Stomach smooth muscle (tissue), 2 donors: ENCODE data around the gene KLHL3.

Source experiments
- H3K27ac ChIP-seq: one replicate; pipeline ENCODE4 v1.7.0; 2013; ENCODE audit warnings: mild to moderate bottlenecking, low read length, inconsistent platforms
- H3K27me3 ChIP-seq, 2 donors: one replicate each; pipeline ENCODE4 v1.7.0; 2013; ENCODE audit warnings: low read length in 2 of 2; ENCODE audit not compliant: insufficient read depth in 2 of 2, control insufficient read depth in 1 of 2
- H3K36me3 ChIP-seq, 2 donors: one replicate each; pipeline ENCODE4 v1.7.0; 2013; ENCODE audit warnings: low read length in 2 of 2; ENCODE audit not compliant: control insufficient read depth in 2 of 2, insufficient read depth in 2 of 2
- H3K4me1 ChIP-seq: one replicate; pipeline ENCODE4 v1.7.0; 2013; ENCODE audit warnings: low read length; ENCODE audit not compliant: control insufficient read depth, insufficient read depth
- H3K4me3 ChIP-seq, 2 donors: one replicate each; pipeline ENCODE4 v1.7.0; 2013; ENCODE audit warnings: low read length in 2 of 2
- H3K9ac ChIP-seq, 2 donors: one replicate each; pipeline ENCODE4 v1.7.0; 2013; ENCODE audit warnings: low read length in 2 of 2, mild to moderate bottlenecking in 1 of 2
- H3K9me3 ChIP-seq, 2 donors: one replicate each; pipeline ENCODE4 v1.7.0; 2013; ENCODE audit warnings: low read length in 2 of 2; ENCODE audit not compliant: control insufficient read depth in 2 of 2
- donor health status: healthy.
- donor health status: Pancreatic carcinoma.

The KLHL3 gene

GRCh38 chr5:137610598-137610997 is 125.3 kb downstream of the KLHL3 start:
- H3K36me3 ChIP-seq: no peaks in the 10 kb centered on the region
- H3K4me1 ChIP-seq: no peaks in the 10 kb centered on the region
- no peak overlapping the region for H3K27ac ChIP-seq
- H3K4me3 ChIP-seq: no peak overlapping the region
- H3K27me3 ChIP-seq: peaks cover 7 to 9% of the 10 kb centered on the region in 2 donors
- H3K9me3 ChIP-seq: no peaks in the 10 kb centered on the region
- H3K9ac ChIP-seq: no peak overlapping the region

- Histone ChIP-seq H3K27me3 (peaks cover 7 to 9% of the 10 kb centered on the region in 2 donors), H3K27ac (no peak overlapping the region), H3K9me3 (no peaks in the 10 kb centered on the region), H3K9ac (no peak overlapping the region), H3K4me3 (no peak overlapping the region), H3K4me1 (no peaks in the 10 kb centered on the region), H3K36me3 (no peaks in the 10 kb centered on the region)
These were observed 126.8 kb downstream of the KLHL3 start for GRCh38 chr5:137609127-137609526.

GRCh38 chr5:137607771-137608170 is 128.1 kb downstream of the KLHL3 start:
- peaks cover 9% of the 10 kb centered on the region in 2 donors for H3K27me3 ChIP-seq
- H3K9ac ChIP-seq: no peak overlapping the region
- H3K27ac ChIP-seq: no peak overlapping the region
- no peak overlapping the region for H3K4me3 ChIP-seq
- H3K4me1 ChIP-seq: no peaks in the 10 kb centered on the region
- no peaks in the 10 kb centered on the region for H3K9me3 ChIP-seq
- H3K36me3 ChIP-seq: no peaks in the 10 kb centered on the region

GRCh38 chr5:137606401-137606800 is 129.5 kb downstream of the KLHL3 start:
- Histone ChIP-seq H3K36me3 (no peaks in the 10 kb centered on the region), H3K4me3 (no peak overlapping the region), H3K27ac (no peak overlapping the region)

GRCh38 chr5:137605411-137605810 is 130.5 kb downstream of the KLHL3 start:
- Histone ChIP-seq H3K27ac (no peak overlapping the region), H3K4me3 (no peak overlapping the region), H3K9me3 (no peaks in the 10 kb centered on the region), H3K27me3 (peaks cover 5 to 10% of the 10 kb centered on the region in 2 donors), H3K36me3 (no peaks in the 10 kb centered on the region), H3K9ac (no peak overlapping the region), H3K4me1 (no peaks in the 10 kb centered on the region)

More at GRCh38 chr5:137606401-137606800, 129.5 kb downstream of the KLHL3 start:
- Histone ChIP-seq H3K9ac (no peak overlapping the region), H3K4me1 (no peaks in the 10 kb centered on the region), H3K27me3 (peaks cover 9 to 15% of the 10 kb centered on the region in 2 donors), H3K9me3 (no peaks in the 10 kb centered on the region)

- Histone ChIP-seq H3K27ac (no peak overlapping the region), H3K9ac (no peak overlapping the region), H3K4me3 (no peak overlapping the region), H3K9me3 (no peaks in the 10 kb centered on the region), H3K36me3 (no peaks in the 10 kb centered on the region), H3K4me1 (no peaks in the 10 kb centered on the region), H3K27me3 (peaks cover 5 to 12% of the 10 kb centered on the region in 2 donors)
These were observed 131.4 kb downstream of the KLHL3 start for GRCh38 chr5:137604348-137605095.

GRCh38 chr5:137603891-137604290 is 132.0 kb downstream of the KLHL3 start:
- H3K9me3 ChIP-seq: no peaks in the 10 kb centered on the region
- no peaks in the 10 kb centered on the region for H3K36me3 ChIP-seq
- H3K27me3 ChIP-seq: peaks cover 5 to 12% of the 10 kb centered on the region in 2 donors
- no peak overlapping the region for H3K4me3 ChIP-seq
- no peak overlapping the region for H3K9ac ChIP-seq
- H3K27ac ChIP-seq: no peak overlapping the region
- H3K4me1 ChIP-seq: no peaks in the 10 kb centered on the region

GRCh38 chr5:137603356-137603755 is 132.5 kb downstream of the KLHL3 start:
- no peak overlapping the region for H3K4me3 ChIP-seq
- peaks cover 3 to 12% of the 10 kb centered on the region in 2 donors for H3K27me3 ChIP-seq
- no peaks in the 10 kb centered on the region for H3K4me1 ChIP-seq

GRCh38 chr5:137602721-137603273 is 133.1 kb downstream of the KLHL3 start:
- Histone ChIP-seq H3K4me3 (no peak overlapping the region), H3K27me3 (peaks cover 0 to 10% of the 10 kb centered on the region in 2 donors), H3K27ac (no peak overlapping the region), H3K9ac (no peak overlapping the region), H3K4me1 (no peaks in the 10 kb centered on the region), H3K36me3 (no peaks in the 10 kb centered on the region), H3K9me3 (no peaks in the 10 kb centered on the region)

More at GRCh38 chr5:137603356-137603755, 132.5 kb downstream of the KLHL3 start:
- Histone ChIP-seq H3K36me3 (no peaks in the 10 kb centered on the region), H3K9ac (no peak overlapping the region), H3K9me3 (no peaks in the 10 kb centered on the region), H3K27ac (no peak overlapping the region)

- no peaks in the 10 kb centered on the region for H3K36me3 ChIP-seq
- no peak overlapping the region for H3K27ac ChIP-seq
- peaks cover 0 to 10% of the 10 kb centered on the region in 2 donors for H3K27me3 ChIP-seq
- H3K9ac ChIP-seq: no peak overlapping the region
- no peak overlapping the region for H3K4me3 ChIP-seq
- H3K9me3 ChIP-seq: no peaks in the 10 kb centered on the region
- no peaks in the 10 kb centered on the region for H3K4me1 ChIP-seq
These were observed 135.0 kb downstream of the KLHL3 start for GRCh38 chr5:137600721-137601360.
